Gastrocnemius medialis (tissue), 4 donors: Measurements from ENCODE around the gene GPA33. TPM values are rescaled to one million over a fixed set of nuclear protein-coding genes. Genes with fewer than 3 reads are reported as not detected.

ENCODE experiments used
- ATAC-seq, 2 donors: fragments of 150-250 bp; one replicate each; pipeline ENCODE4 v1.9.1; 2016
- DNase-seq, 2 donors: peaks; one replicate each; pipeline ENCODE4 v3.0.0-alpha.2; 2019
- H3K27ac ChIP-seq, 4 donors: fragments of 200-600 bp; sonication (generic); 1 replicate in 1 of 4; 2 replicates in 3 of 4; pipeline ENCODE4 v1.5.1; 2016 to 2018; ENCODE audit warnings: mild to moderate bottlenecking in 2 of 4, moderate library complexity in 1 of 4
- H3K27me3 ChIP-seq, 3 donors: fragments of 200-600 bp; sonication (generic) in 2 of 3; 1 replicate in 1 of 3; 2 replicates in 2 of 3; pipeline versions ENCODE4 v1.5.1 to v1.6.0; 2016 to 2019; ENCODE audit warnings: mild to moderate bottlenecking in 1 of 3, moderate library complexity in 1 of 3
- H3K36me3 ChIP-seq, 2 donors: fragments of 200-600 bp; sonication (generic) in 1 of 2; one replicate each; pipeline ENCODE4 v1.5.1; 2017 to 2018
- H3K4me1 ChIP-seq, 2 donors: fragments of 200-600 bp; sonication (generic) in 1 of 2; one replicate each; pipeline ENCODE4 v1.5.1; 2016 to 2017; ENCODE audit warnings: mild to moderate bottlenecking in 2 of 2
- H3K4me3 ChIP-seq, 4 donors: fragments of 200-600 bp; sonication (generic) in 3 of 4; 1 replicate in 1 of 4; 2 replicates in 3 of 4; pipeline ENCODE4 v1.5.1; 2016 to 2019; ENCODE audit warnings: mild to moderate bottlenecking in 2 of 4
- H3K9me3 ChIP-seq, 3 donors: fragments of 200-600 bp; sonication (generic) in 2 of 3; 1 replicate in 1 of 3; 2 replicates in 2 of 3; pipeline ENCODE4 v1.5.1; 2016 to 2019
- CTCF ChIP-seq, 5 experiments: fragments of 450-650 bp in 3 of 5; fragments of 200-600 bp in 2 of 5; sonication (generic) in 2 of 5; IDR thresholded peaks in 4 of 5; conservative IDR thresholded peaks in 1 of 5; 1 replicate in 4 of 5; 2 replicates in 1 of 5; pipeline ENCODE4 v1.5.1; 2016 to 2019; ENCODE audit warnings: antibody characterized with exemption in 5 of 5, mild to moderate bottlenecking in 3 of 5, moderate library complexity in 3 of 5
- POLR2A ChIP-seq, 2 donors: fragments of 450-650 bp; IDR thresholded peaks; one replicate each; pipeline ENCODE4 v1.6.1; 2017; ENCODE audit warnings: antibody characterized with exemption in 2 of 2, mild to moderate bottlenecking in 2 of 2, moderate library complexity in 2 of 2
- in situ Hi-C, 4 donors: fragments of 200-750 bp; cut with MboI; loops; one replicate each; pipeline versions ENCODE4 v1.15.0 to v1.8.0; 2017; ENCODE audit warnings: low sequenced_read_pairs in 4 of 4
- intact Hi-C: fragments of 100-400 bp; cut with DNase I; formaldehyde crosslinking; loops from one replicate; pipeline ENCODE4 v1.15.1; 2023; ENCODE audit warnings: low total_unique reads
- total RNA-seq, 4 donors: library from RNA; depleted of rRNA; stranded (reverse); fragments of >200 nt; gene quantifications; one replicate each; pipeline versions ENCODE4 v1.1.0 to v1.2.3, GENCODE V29; 2016

The GPA33 gene
- total RNA-seq, 4 donors from 2014 or later, result 1.9 TPM; not detected in 3

GRCh38 chr1:167067904-167068303 is 22.3 kb downstream of the GPA33 start:
- Histone ChIP-seq H3K9me3 (no peaks in the 10 kb centered on the region), H3K4me1 (peaks cover 0 to 5% of the 10 kb centered on the region in 2 donors), H3K27ac (no peak overlapping the region), H3K4me3 (no peak overlapping the region), H3K27me3 (no peaks in the 10 kb centered on the region), H3K36me3 (no peaks in the 10 kb centered on the region)
- TF ChIP-seq CTCF (IDR thresholded peaks at IDR 0.05 in 4 of 5, conservative IDR thresholded peaks at IDR 0.05 in 1 of 5) (no peak), POLR2A (IDR thresholded peaks at IDR 0.05) (no peak)
- DNase-seq (no peak), ATAC-seq (no peak)
- intact Hi-C loops, result loop anchor here (2.0 to 5.0 kb wide), 2 partner anchors 61 to 464 kb away; no protein-coding TSS in a partner anchor
- in situ Hi-C loops, result loop anchor here (5.0 to 25.0 kb wide), 9 partner anchors 57 to 619 kb away; no protein-coding TSS in a partner anchor

- in situ Hi-C loops (loop anchor here (5.0 to 25.0 kb wide), 9 partner anchors 58 to 621 kb away; no protein-coding TSS in a partner anchor), intact Hi-C loops (loop anchor here (1.0 to 5.0 kb wide), 4 partner anchors 62 to 466 kb away; partner anchors contain the start of gene POU2F1)
- DNase-seq (peak; percentile 56 to 68), ATAC-seq (peak; percentile 85 to 96)
- H3K36me3 ChIP-seq, result no peaks in the 10 kb centered on the region
- H3K4me1 ChIP-seq, result peaks cover 0 to 5% of the 10 kb centered on the region in 2 donors
- no peaks in the 10 kb centered on the region for H3K27me3 ChIP-seq
- peak overlapping the region; percentile 36 to 70 (median 42) for H3K4me3 ChIP-seq
- TF ChIP-seq CTCF (IDR thresholded peaks at IDR 0.05 in 4 of 5, conservative IDR thresholded peaks at IDR 0.05 in 1 of 5), result peak; percentile 93 to 98 (median 96)
- no peak for TF ChIP-seq POLR2A (IDR thresholded peaks at IDR 0.05)
- H3K9me3 ChIP-seq, result no peaks in the 10 kb centered on the region
- H3K27ac ChIP-seq, result no peak overlapping the region
Measured at GRCh38 chr1:167066333-167067122, 23.6 kb downstream of the GPA33 start.

GRCh38 chr1:167065471-167065870 is 24.7 kb downstream of the GPA33 start:
- H3K36me3 ChIP-seq, result no peaks in the 10 kb centered on the region
- intact Hi-C loops (loop anchor here (5.0 kb wide), 1 partner anchor 467 kb away; no protein-coding TSS in a partner anchor), in situ Hi-C loops (loop anchor here (5.0 to 25.0 kb wide), 9 partner anchors 59 to 622 kb away; no protein-coding TSS in a partner anchor)
- H3K4me1 ChIP-seq, result peaks cover 0 to 5% of the 10 kb centered on the region in 2 donors
- DNase-seq (no peak), ATAC-seq (no peak)
- no peaks in the 10 kb centered on the region for H3K9me3 ChIP-seq
- no peak overlapping the region for H3K27ac ChIP-seq
- H3K27me3 ChIP-seq, result no peaks in the 10 kb centered on the region
- H3K4me3 ChIP-seq, result no peak overlapping the region
- TF ChIP-seq CTCF (IDR thresholded peaks at IDR 0.05 in 4 of 5, conservative IDR thresholded peaks at IDR 0.05 in 1 of 5) (no peak), POLR2A (IDR thresholded peaks at IDR 0.05) (no peak)

- TF ChIP-seq POLR2A (IDR thresholded peaks at IDR 0.05), result no peak
- intact Hi-C loops (loop anchor here (5.0 kb wide), 1 partner anchor 468 kb away; no protein-coding TSS in a partner anchor), in situ Hi-C loops (loop anchor here (5.0 to 25.0 kb wide), 9 partner anchors 60 to 623 kb away; no protein-coding TSS in a partner anchor)
- H3K27me3 ChIP-seq, result no peaks in the 10 kb centered on the region
- H3K27ac ChIP-seq, result no peak overlapping the region
- H3K36me3 ChIP-seq, result no peaks in the 10 kb centered on the region
- no peak overlapping the region for H3K4me3 ChIP-seq
- H3K9me3 ChIP-seq, result no peaks in the 10 kb centered on the region
- no peak for ATAC-seq
- no peak for DNase-seq
- H3K4me1 ChIP-seq, result peaks cover 0 to 5% of the 10 kb centered on the region in 2 donors
Measured at GRCh38 chr1:167064621-167065020, 25.6 kb downstream of the GPA33 start.

GRCh38 chr1:167061073-167061464 is 29.1 kb downstream of the GPA33 start:
- DNase-seq (no peak), ATAC-seq (no peak)
- in situ Hi-C loops (loop anchor here (10.0 to 25.0 kb wide), 6 partner anchors 64 to 626 kb away; no protein-coding TSS in a partner anchor), intact Hi-C loops (no loop called here)
- Histone ChIP-seq H3K27me3 (no peaks in the 10 kb centered on the region), H3K4me3 (no peak overlapping the region), H3K36me3 (no peaks in the 10 kb centered on the region), H3K27ac (no peak overlapping the region), H3K9me3 (no peaks in the 10 kb centered on the region), H3K4me1 (peaks cover 3 to 7% of the 10 kb centered on the region in 2 donors)
- TF ChIP-seq POLR2A (IDR thresholded peaks at IDR 0.05), result no peak
